Stimulated activated CD4-positive, alpha-beta T cell treated with anti-CD3 and anti-CD28 coated beads, Interleukin-2, amount 100 ng/mL, for 24 hours (primary cell): ENCODE measurements around the gene VENTX.

ENCODE experiments used
- DNase-seq, 2 donors: peaks; one replicate each; pipeline ENCODE4 v3.0.0-alpha.2; 2020

VENTX gene

GRCh38 chr10:133202778-133203651 is 34.6 kb upstream of the VENTX start:
- DNase-seq, result no peak

- no peak for DNase-seq
These were observed 33.9 kb upstream of the VENTX start for GRCh38 chr10:133203652-133204195.

GRCh38 chr10:133204226-133205015 is 33.2 kb upstream of the VENTX start:
- no peak for DNase-seq

GRCh38 chr10:133205146-133205545 is 32.5 kb upstream of the VENTX start:
- no peak for DNase-seq

- no peak for DNase-seq
These were observed 31.2 kb upstream of the VENTX start for GRCh38 chr10:133206356-133207040.

- DNase-seq, result no peak
These were observed 30.5 kb upstream of the VENTX start for GRCh38 chr10:133207041-133207600.

- DNase-seq, result no peak
These were observed 30.0 kb upstream of the VENTX start for GRCh38 chr10:133207627-133208026.

GRCh38 chr10:133208466-133208865 is 29.2 kb upstream of the VENTX start:
- DNase-seq, result no peak

- DNase-seq, result no peak
These were observed 28.5 kb upstream of the VENTX start for GRCh38 chr10:133209117-133209516.

GRCh38 chr10:133209641-133210040 is 28.0 kb upstream of the VENTX start:
- DNase-seq, result no peak

GRCh38 chr10:133210398-133211140 is 27.1 kb upstream of the VENTX start:
- DNase-seq, result no peak

- no peak for DNase-seq
These were observed 26.4 kb upstream of the VENTX start for GRCh38 chr10:133211141-133211830.

- DNase-seq, result no peak
These were observed 25.4 kb upstream of the VENTX start for GRCh38 chr10:133211959-133212852.

GRCh38 chr10:133212853-133213494 is 24.7 kb upstream of the VENTX start:
- no peak for DNase-seq

- no peak for DNase-seq
These were observed 23.8 kb upstream of the VENTX start for GRCh38 chr10:133213641-133214467.

GRCh38 chr10:133214468-133215410 is 22.9 kb upstream of the VENTX start:
- DNase-seq, result no peak

- DNase-seq, result no peak
These were observed 22.1 kb upstream of the VENTX start for GRCh38 chr10:133215586-133215985.

- DNase-seq, result no peak
These were observed 20.9 kb upstream of the VENTX start for GRCh38 chr10:133216776-133217175.
